Neural progenitor cell (in vitro differentiated cells): ENCODE results near the gene CBLN1. TPM values are rescaled to one million over a fixed set of nuclear protein-coding genes. Genes with fewer than 3 reads are reported as not detected.

Source experiments
- DNase-seq: peaks from one replicate; pipeline ENCODE4 v3.0.0-alpha.2; 2016; ENCODE audit warnings: low spot score
- H2AFZ ChIP-seq: fragments of 200-600 bp; sonication (generic); replicated peaks from 2 replicates; pipeline ENCODE4 v1.6.1; 2016; ENCODE audit warnings: antibody characterized with exemption
- H3F3A ChIP-seq: fragments of 200-600 bp; sonication (generic); 2 replicates; pipeline ENCODE4 v1.6.1; 2016; ENCODE audit warnings: antibody characterized with exemption, low read depth
- H3K27ac ChIP-seq: fragments of 200-600 bp; sonication (generic); 2 replicates; pipeline ENCODE4 v1.5.1; 2016; ENCODE audit warnings: mild to moderate bottlenecking
- H3K27me3 ChIP-seq: fragments of 200-600 bp; sonication (generic); 2 replicates; pipeline ENCODE4 v1.6.1; 2016; ENCODE audit warnings: mild to moderate bottlenecking, moderate library complexity
- H3K36me3 ChIP-seq: fragments of 200-600 bp; sonication (generic); 2 replicates; pipeline ENCODE4 v1.5.1; 2016
- H3K4me1 ChIP-seq: fragments of 200-600 bp; sonication (generic); 2 replicates; pipeline ENCODE4 v1.6.1; 2016; ENCODE audit warnings: mixed run types
- H3K4me2 ChIP-seq: fragments of 200-600 bp; sonication (generic); 2 replicates; pipeline ENCODE4 v1.6.1; 2016
- H3K4me3 ChIP-seq: fragments of 200-600 bp; sonication (generic); 2 replicates; pipeline ENCODE4 v1.5.1; 2016
- H3K79me2 ChIP-seq: fragments of 200-600 bp; sonication (generic); 2 replicates; pipeline ENCODE4 v1.6.1; 2016; ENCODE audit warnings: low read depth
- H3K9ac ChIP-seq: fragments of 200-600 bp; sonication (generic); 2 replicates; pipeline ENCODE4 v1.6.1; 2016
- H3K9me3 ChIP-seq: fragments of 200-600 bp; sonication (generic); 2 replicates; pipeline ENCODE4 v1.5.1; 2016; ENCODE audit warnings: low read depth
- H4K20me1 ChIP-seq: fragments of 200-600 bp; sonication (generic); 2 replicates; pipeline ENCODE4 v1.6.1; 2016; ENCODE audit warnings: low read depth
- H3K27ac Mint-ChIP-seq: 3 replicates; pipeline ENCODE4 v1.8.0; 2021; ENCODE audit warnings: mixed read lengths
- H3K27me3 Mint-ChIP-seq: 2 replicates; pipeline ENCODE4 v1.8.0; 2022; ENCODE audit warnings: low read depth, mild to moderate bottlenecking, inconsistent platforms, moderate library complexity, mixed read lengths; ENCODE audit not compliant: insufficient read depth
- H3K36me3 Mint-ChIP-seq: 3 replicates; pipeline ENCODE4 v1.8.0; 2021; ENCODE audit warnings: mixed read lengths
- H3K4me1 Mint-ChIP-seq: 3 replicates; pipeline ENCODE4 v1.8.0; 2021; ENCODE audit warnings: mixed read lengths
- H3K4me3 Mint-ChIP-seq: 3 replicates; pipeline ENCODE4 v1.8.0; 2021; ENCODE audit warnings: mild to moderate bottlenecking, moderate library complexity, mixed read lengths
- H3K9me3 Mint-ChIP-seq: 3 replicates; pipeline ENCODE4 v1.8.0; 2020; ENCODE audit warnings: mixed read lengths
- CTCF ChIP-seq: fragments of 200-600 bp; sonication (generic); IDR thresholded peaks from 2 replicates; pipeline ENCODE4 v1.5.1; 2017; ENCODE audit warnings: antibody characterized with exemption, mild to moderate bottlenecking
- EZH2 ChIP-seq: fragments of 200-600 bp; sonication (generic); IDR thresholded peaks from 2 replicates; pipeline ENCODE4 v1.6.1; 2017; ENCODE audit warnings: antibody characterized with exemption, mild to moderate bottlenecking, moderate library complexity
- EZH2phosphoT487 ChIP-seq: fragments of 200-600 bp; sonication (generic); IDR thresholded peaks from 2 replicates; pipeline ENCODE4 v1.6.1; 2017; ENCODE audit warnings: antibody characterized with exemption
- total RNA-seq: library from RNA; depleted of rRNA; stranded (reverse); fragments of >200 nt; gene quantifications from 2 replicates; pipeline ENCODE4 v1.2.3, GENCODE V29; 2015; ENCODE audit warnings: low replicate concordance

Gene CBLN1
- total RNA-seq, 1 donor from 2014 or later, result 0.11 TPM

- Histone ChIP-seq H3K4me2 (no peak overlapping the region), H3F3A (peaks cover 5% of the 10 kb centered on the region), H3K79me2 (no peaks in the 10 kb centered on the region), H2AFZ (no peak overlapping the region), H3K27ac (no peak overlapping the region), H3K9me3 (no peaks in the 10 kb centered on the region), H3K4me1 (no peaks in the 10 kb centered on the region), H3K4me3 (no peak overlapping the region), H3K9ac (no peak overlapping the region), H4K20me1 (no peaks in the 10 kb centered on the region), H3K27me3 (no peaks in the 10 kb centered on the region), H3K36me3 (no peaks in the 10 kb centered on the region)
- Mint-ChIP-seq H3K9me3 (no peaks in the 10 kb centered on the region), H3K36me3 (no peaks in the 10 kb centered on the region), H3K4me1 (peaks cover 5% of the 10 kb centered on the region), H3K27me3 (peaks cover 5% of the 10 kb centered on the region), H3K4me3 (no peak overlapping the region), H3K27ac (no peak overlapping the region)
- no peak for DNase-seq
- no peak for TF ChIP-seq CTCF
- TF ChIP-seq EZH2phosphoT487, result no peak
- TF ChIP-seq EZH2, result no peak
Measured at GRCh38 chr16:49327466-49327865, 45.8 kb upstream of the CBLN1 start.

GRCh38 chr16:49324703-49325102, 43.1 kb upstream of the CBLN1 start:
- no peaks in the 10 kb centered on the region for H3K4me1 Mint-ChIP-seq
- H3K27me3 Mint-ChIP-seq, result peaks cover 4% of the 10 kb centered on the region
- no peak overlapping the region for H3K27ac ChIP-seq
- no peaks in the 10 kb centered on the region for H3K79me2 ChIP-seq
- H3K36me3 Mint-ChIP-seq, result no peaks in the 10 kb centered on the region
- H3K27me3 ChIP-seq, result no peaks in the 10 kb centered on the region
- no peak overlapping the region for H3K4me3 ChIP-seq
- H3F3A ChIP-seq, result no peaks in the 10 kb centered on the region
- no peaks in the 10 kb centered on the region for H3K4me1 ChIP-seq
- H3K9ac ChIP-seq, result no peak overlapping the region
- no peak for TF ChIP-seq EZH2phosphoT487
- TF ChIP-seq EZH2, result no peak
- no peak for TF ChIP-seq CTCF
- no peaks in the 10 kb centered on the region for H4K20me1 ChIP-seq
- no peak for DNase-seq
- H3K9me3 Mint-ChIP-seq, result peaks cover 3% of the 10 kb centered on the region
- no peaks in the 10 kb centered on the region for H3K9me3 ChIP-seq
- no peak overlapping the region for H3K4me3 Mint-ChIP-seq
- H2AFZ ChIP-seq, result no peak overlapping the region
- H3K27ac Mint-ChIP-seq, result no peak overlapping the region
- H3K36me3 ChIP-seq, result no peaks in the 10 kb centered on the region
- H3K4me2 ChIP-seq, result no peak overlapping the region

- Histone ChIP-seq H3K9me3 (no peaks in the 10 kb centered on the region), H2AFZ (no peak overlapping the region), H3K4me3 (no peak overlapping the region), H4K20me1 (no peaks in the 10 kb centered on the region), H3K79me2 (no peaks in the 10 kb centered on the region), H3K4me1 (peaks cover 5% of the 10 kb centered on the region), H3K4me2 (no peak overlapping the region), H3K27ac (no peak overlapping the region), H3K36me3 (no peaks in the 10 kb centered on the region), H3F3A (no peaks in the 10 kb centered on the region), H3K27me3 (no peaks in the 10 kb centered on the region), H3K9ac (no peak overlapping the region)
- no peak for DNase-seq
- Mint-ChIP-seq H3K27ac (no peak overlapping the region), H3K9me3 (no peaks in the 10 kb centered on the region), H3K27me3 (peaks cover 8% of the 10 kb centered on the region), H3K4me3 (no peak overlapping the region), H3K4me1 (peaks cover 8% of the 10 kb centered on the region), H3K36me3 (no peaks in the 10 kb centered on the region)
- no peak for TF ChIP-seq CTCF
- TF ChIP-seq EZH2phosphoT487, result no peak
- no peak for TF ChIP-seq EZH2
Measured at GRCh38 chr16:49315602-49316001, 34.0 kb upstream of the CBLN1 start.
